PC-9 (cell line): Measurements from ENCODE around the gene ATIC.

Experiments
- CTCF ChIP-seq: fragments of 200-600 bp; sonication (generic); conservative IDR thresholded peaks from 2 replicates; pipeline ENCODE4 v1.6.1; 2017; ENCODE audit warnings: mixed run types, antibody characterized with exemption, mild to moderate bottlenecking, moderate library complexity
- EZH2 ChIP-seq: fragments of 200-600 bp; sonication (generic); IDR thresholded peaks from 2 replicates; pipeline ENCODE4 v1.8.0; 2017; ENCODE audit warnings: antibody characterized with exemption, low read depth

GRCh38 chr2:215283221-215283620, 28.6 kb upstream of the ATIC start:
- no peak for TF ChIP-seq CTCF
- no peak for TF ChIP-seq EZH2
